Common myeloid progenitor, CD34-positive (primary cell): Measurements from ENCODE around the gene DACH2.

Experiments used
- CTCF ChIA-PET: fragments of 350-600 bp; sonication (Branson Sonifier 250); formaldehyde crosslinking; loops from one replicate; lab custom pipeline; 2021; ENCODE audit warnings: antibody characterized with exemption; lab: Charles Lee
- POLR2A ChIA-PET: fragments of 350-600 bp; sonication (Branson Sonifier 250); formaldehyde crosslinking; loops from one replicate; lab custom pipeline; 2021; ENCODE audit warnings: antibody characterized with exemption; lab: Charles Lee
- DNase-seq, 3 donors: peaks; one replicate each; pipeline versions ENCODE4 v3.0.0 to v3.0.0-alpha.2; 2013
- H3K27ac ChIP-seq, 2 experiments: 1 replicate in 1 of 2; 2 replicates in 1 of 2; pipeline ENCODE4 v1.7.0; 2013; ENCODE audit warnings: inconsistent platforms in 2 of 2, low read length in 2 of 2, mild to moderate bottlenecking in 2 of 2, low read depth in 1 of 2, moderate library complexity in 1 of 2; ENCODE audit not compliant: severe bottlenecking in 2 of 2, insufficient read depth in 1 of 2, poor library complexity in 1 of 2
- H3K27me3 ChIP-seq, 5 experiments: replicated peaks in 2 of 5; 1 replicate in 3 of 5; 2 replicates in 2 of 5; pipeline versions ENCODE4 v1.6.1 to v1.7.0; 2013; ENCODE audit warnings: low read length in 4 of 5, mild to moderate bottlenecking in 2 of 5, moderate library complexity in 2 of 5, inconsistent platforms in 1 of 5; ENCODE audit not compliant: insufficient read depth in 5 of 5, control insufficient read depth in 4 of 5
- H3K36me3 ChIP-seq, 4 experiments: 1 replicate in 2 of 4; 2 replicates in 2 of 4; pipeline versions ENCODE4 v1.6.1 to v1.7.0; 2013; ENCODE audit warnings: low read length in 3 of 4, control low read depth in 1 of 4, mild to moderate bottlenecking in 1 of 4; ENCODE audit not compliant: control insufficient read depth in 4 of 4, insufficient read depth in 4 of 4
- H3K4me1 ChIP-seq, 4 experiments: 1 replicate in 3 of 4; 2 replicates in 1 of 4; pipeline versions ENCODE4 v1.6.1 to v1.7.1; 2013; ENCODE audit warnings: low read length in 3 of 4, mild to moderate bottlenecking in 3 of 4, control low read depth in 1 of 4, inconsistent platforms in 1 of 4, moderate library complexity in 1 of 4; ENCODE audit not compliant: control insufficient read depth in 4 of 4, insufficient read depth in 4 of 4; ENCODE audit errors: control extremely low read depth in 1 of 4
- H3K4me3 ChIP-seq, 7 experiments: 1 replicate in 4 of 7; 2 replicates in 3 of 7; pipeline versions ENCODE4 v1.5.1 to v1.7.0; 2013; ENCODE audit warnings: mild to moderate bottlenecking in 7 of 7, low read length in 6 of 7, moderate library complexity in 6 of 7, inconsistent platforms in 2 of 7, low read depth in 2 of 7, control low read depth in 1 of 7; ENCODE audit not compliant: insufficient read depth in 4 of 7, control insufficient read depth in 1 of 7; ENCODE audit errors: extremely low read depth in 1 of 7
- H3K9me3 ChIP-seq, 5 experiments: 1 replicate in 4 of 5; 2 replicates in 1 of 5; pipeline versions ENCODE4 v1.6.1 to v1.7.1; 2013; ENCODE audit warnings: low read length in 4 of 5, mild to moderate bottlenecking in 2 of 5, inconsistent platforms in 1 of 5, low read depth in 1 of 5, moderate library complexity in 1 of 5; ENCODE audit not compliant: control insufficient read depth in 4 of 5, insufficient read depth in 2 of 5; ENCODE audit errors: control extremely low read depth in 1 of 5
- WGBS: methylation state at CpG from one replicate; pipeline ENCODE4 v1.1.5; 2013; ENCODE audit not compliant: insufficient coverage; 5-methylcytosine and 5-hydroxymethylcytosine counted together

The DACH2 gene

DNA sequence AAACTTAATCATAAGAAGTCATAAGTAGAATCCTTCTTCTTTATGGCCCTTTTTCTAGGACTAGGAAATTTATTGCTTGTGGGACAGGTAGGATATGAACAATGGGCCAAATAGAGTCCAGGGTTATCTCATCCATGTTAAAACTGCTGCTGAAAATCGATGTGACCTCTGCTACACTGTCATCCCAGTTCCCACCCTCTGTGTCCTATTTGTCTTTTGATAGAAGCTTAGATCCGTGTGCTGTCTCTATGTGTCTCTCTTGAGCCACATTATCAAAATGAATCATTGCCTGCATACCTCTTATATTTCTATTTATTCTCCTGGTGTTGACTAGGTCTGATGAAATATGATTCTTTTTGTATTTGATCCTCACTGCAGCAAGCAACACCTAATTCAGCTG, 661.4 kb downstream of the DACH2 start:
- CTCF ChIA-PET, result no interaction called here

DNA sequence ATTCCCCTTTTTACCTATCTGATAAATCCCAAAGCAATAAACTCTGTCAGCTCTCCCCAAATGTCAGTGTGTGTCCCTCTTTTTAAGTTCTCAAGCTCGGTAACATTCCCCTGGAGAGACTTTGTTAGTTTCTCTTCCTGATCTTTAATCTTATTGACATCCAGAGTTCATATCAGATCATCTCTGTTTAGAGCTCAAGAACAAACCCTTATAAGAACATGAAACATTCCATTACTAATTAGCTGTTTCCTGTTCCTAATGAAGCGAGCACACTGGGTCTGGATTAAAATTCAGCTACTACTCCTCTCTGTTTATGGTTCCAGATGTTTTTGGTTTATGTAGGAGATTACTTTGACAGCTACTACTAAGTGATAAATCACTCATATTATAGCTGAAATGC, 681.5 kb downstream of the DACH2 start:
- ChIA-PET CTCF (no interaction called here), POLR2A (no interaction called here)
- H3K4me3 ChIP-seq, result no peak overlapping the region
- no peak overlapping the region for H3K27ac ChIP-seq
- no peaks in the 10 kb centered on the region for H3K9me3 ChIP-seq
- WGBS, result 78% methylated on average over 1 of the region's 2 CpGs
- no peaks in the 10 kb centered on the region for H3K36me3 ChIP-seq
- H3K27me3 ChIP-seq, result no peaks in the 10 kb centered on the region
- no peak for DNase-seq
- no peaks in the 10 kb centered on the region for H3K4me1 ChIP-seq

More for the DNA sequence above, 661.4 kb downstream of the DACH2 start:
- POLR2A ChIA-PET, result no interaction called here
- WGBS, result no CpG with 5 or more reads among the region's 2 CpGs
- DNase-seq, result no peak
- Histone ChIP-seq H3K27me3 (no peaks in the 10 kb centered on the region), H3K36me3 (no peaks in the 10 kb centered on the region), H3K27ac (no peak overlapping the region), H3K4me3 (no peak overlapping the region), H3K9me3 (no peaks in the 10 kb centered on the region), H3K4me1 (no peaks in the 10 kb centered on the region)

DNA sequence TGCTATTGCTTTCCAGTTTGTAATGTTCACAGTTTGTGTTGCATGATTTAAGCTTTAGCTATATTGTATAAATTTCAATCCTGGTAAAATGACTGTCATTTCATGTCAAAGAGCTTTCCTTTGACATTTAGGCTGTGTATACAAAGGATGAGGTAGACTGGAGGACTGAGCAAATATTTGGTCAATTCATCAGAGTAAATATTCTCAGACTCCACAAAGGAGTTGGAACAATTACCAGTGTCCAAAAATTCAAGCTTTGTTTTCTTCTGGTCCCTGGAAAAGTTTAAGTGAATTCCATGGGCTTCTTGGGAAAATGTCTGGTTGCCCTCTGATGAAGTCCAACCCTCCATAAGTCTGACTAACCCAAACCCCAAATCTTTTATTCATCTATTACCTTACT, 682.4 kb downstream of the DACH2 start:
- Histone ChIP-seq H3K27ac (no peak overlapping the region), H3K4me3 (no peak overlapping the region), H3K9me3 (no peaks in the 10 kb centered on the region), H3K27me3 (no peaks in the 10 kb centered on the region), H3K4me1 (no peaks in the 10 kb centered on the region), H3K36me3 (no peaks in the 10 kb centered on the region)
- ChIA-PET CTCF (no interaction called here), POLR2A (no interaction called here)
- DNase-seq, result no peak

DNA sequence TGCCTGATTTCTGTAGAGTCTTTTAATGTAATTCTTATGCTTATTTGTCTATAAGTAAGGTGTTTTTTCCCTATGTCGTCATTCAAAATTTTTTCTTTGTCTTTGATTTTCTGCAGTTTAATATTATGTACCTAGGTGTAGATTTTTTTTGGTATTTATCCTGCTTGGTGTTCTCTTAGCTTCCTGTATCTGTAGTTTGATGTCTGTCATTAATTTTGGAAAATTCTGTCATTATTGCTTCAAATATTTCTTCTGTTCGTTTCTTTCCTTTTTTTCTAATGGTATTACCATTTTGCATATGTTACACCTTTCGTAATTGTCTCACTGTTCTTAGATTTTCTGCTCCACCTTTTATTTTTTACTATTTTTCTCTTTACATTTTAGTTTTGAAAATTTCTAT, 696.9 kb downstream of the DACH2 start:
- Histone ChIP-seq H3K27ac (no peak overlapping the region), H3K4me3 (no peak overlapping the region), H3K4me1 (no peaks in the 10 kb centered on the region), H3K36me3 (no peaks in the 10 kb centered on the region), H3K27me3 (no peaks in the 10 kb centered on the region), H3K9me3 (no peaks in the 10 kb centered on the region)
- ChIA-PET POLR2A (no interaction called here), CTCF (no interaction called here)
- no peak for DNase-seq
- no CpG with 5 or more reads among the region's 3 CpGs for WGBS
